AG09309 (cell line): Measurements from ENCODE around the gene AFAP1.

Experiments
- DNase-seq: peaks from one replicate; pipeline ENCODE4 v3.0.0-alpha.2; 2010; ENCODE audit warnings: low read depth
- H3K4me3 ChIP-seq: 2 replicates; pipeline ENCODE4 v1.5.1; 2011; ENCODE audit warnings: mild to moderate bottlenecking, low read depth, low read length, moderate library complexity; ENCODE audit not compliant: control insufficient read depth
- CTCF ChIP-seq: IDR thresholded peaks from 2 replicates; pipeline ENCODE4 v1.5.1; 2011; ENCODE audit warnings: mild to moderate bottlenecking, low read depth, low read length, inconsistent platforms; ENCODE audit not compliant: insufficient read depth, control insufficient read depth; ENCODE audit errors: missing control alignments

Gene AFAP1

GRCh38 chr4:7765666-7766065 is 174.0 kb downstream of the AFAP1 start:
- no peak overlapping the region for H3K4me3 ChIP-seq
- no peak for TF ChIP-seq CTCF
- DNase-seq = no peak

- no peak for DNase-seq
- no peak for TF ChIP-seq CTCF
These were observed 175.2 kb downstream of the AFAP1 start for GRCh38 chr4:7764466-7764865.

GRCh38 chr4:7763788-7764187 is 175.9 kb downstream of the AFAP1 start:
- DNase-seq = no peak
- TF ChIP-seq CTCF = no peak
- no peak overlapping the region for H3K4me3 ChIP-seq

More at GRCh38 chr4:7764466-7764865, 175.2 kb downstream of the AFAP1 start:
- H3K4me3 ChIP-seq = no peak overlapping the region

GRCh38 chr4:7763106-7763505 is 176.6 kb downstream of the AFAP1 start:
- DNase-seq = no peak
- TF ChIP-seq CTCF = no peak

GRCh38 chr4:7762376-7763030 is 177.2 kb downstream of the AFAP1 start:
- H3K4me3 ChIP-seq = no peak overlapping the region
- no peak for TF ChIP-seq CTCF
- DNase-seq = no peak

More at GRCh38 chr4:7763106-7763505, 176.6 kb downstream of the AFAP1 start:
- no peak overlapping the region for H3K4me3 ChIP-seq

GRCh38 chr4:7761720-7762119 is 177.9 kb downstream of the AFAP1 start:
- DNase-seq = no peak
- TF ChIP-seq CTCF = peak; percentile 61
- no peak overlapping the region for H3K4me3 ChIP-seq
